SW480 (cell line): ENCODE results near the gene INO80D.
"Not testable (repeated sequence)": the region's sequence is repeated elsewhere in the genome, so short reads cannot be mapped to it uniquely, and the experiment has no call there.

ENCODE experiments used
- DNase-seq: peaks from one replicate; pipeline ENCODE4 v3.0.0-alpha.2; 2016; ENCODE audit warnings: low spot score

INO80D gene

DNA sequence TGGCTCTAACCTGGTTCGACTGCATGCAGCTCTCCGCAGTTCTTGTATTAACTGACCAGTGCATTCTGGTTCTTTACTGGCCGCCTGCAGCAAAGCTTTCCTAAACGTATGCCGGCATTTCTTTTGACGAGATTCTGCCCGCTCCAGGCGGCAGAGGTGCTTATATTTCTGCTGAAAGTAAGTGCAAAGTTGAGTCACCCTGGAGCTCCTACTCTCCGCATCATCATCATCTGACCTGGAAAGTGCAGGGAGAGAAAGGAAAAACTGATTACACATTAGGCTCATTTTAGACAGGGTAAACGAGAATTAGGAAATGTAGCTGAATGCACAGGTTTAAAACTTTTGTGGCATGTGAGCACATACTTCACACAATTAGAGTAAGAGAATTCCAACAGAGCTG, 57.9 kb downstream of the INO80D start:
- no peak for DNase-seq

DNA sequence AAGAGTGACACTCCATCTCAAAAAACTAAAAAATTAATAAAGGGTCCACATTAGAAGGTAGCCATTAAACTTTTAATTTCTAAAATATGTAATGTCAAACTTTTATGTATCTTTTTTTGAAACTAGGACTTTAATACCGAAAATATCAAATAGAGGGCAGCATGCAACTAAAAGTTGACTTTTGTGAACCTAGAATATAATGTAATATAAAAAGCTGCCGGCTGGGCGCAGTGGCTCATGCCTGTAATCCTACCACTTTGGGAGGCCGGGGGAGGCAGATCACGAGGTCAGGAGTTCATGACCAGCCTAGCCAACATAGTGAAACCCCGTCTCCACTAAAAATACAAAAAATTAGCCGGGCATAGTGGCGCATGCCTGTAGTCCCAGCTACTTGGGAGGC, 62.8 kb downstream of the INO80D start:
- DNase-seq: no peak

DNA sequence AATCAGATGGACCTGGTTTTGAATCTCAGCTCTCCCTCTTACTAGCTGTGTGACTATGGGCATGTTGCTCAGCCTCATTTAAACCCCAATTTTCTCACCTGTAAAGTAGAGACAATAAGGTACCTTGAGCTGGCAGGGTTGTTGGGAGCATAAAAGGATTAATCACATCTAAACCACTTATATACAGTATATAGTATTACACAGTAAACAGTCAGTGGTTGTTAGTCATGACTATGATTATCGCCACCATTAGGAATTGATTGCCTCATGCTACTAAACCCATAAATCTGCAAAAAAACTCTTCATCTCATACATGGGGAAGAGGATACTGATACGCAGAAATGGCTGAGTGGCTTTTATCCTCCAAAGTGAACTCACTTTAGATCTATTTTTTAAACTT, 65.8 kb downstream of the INO80D start:
- DNase-seq: no peak

DNA sequence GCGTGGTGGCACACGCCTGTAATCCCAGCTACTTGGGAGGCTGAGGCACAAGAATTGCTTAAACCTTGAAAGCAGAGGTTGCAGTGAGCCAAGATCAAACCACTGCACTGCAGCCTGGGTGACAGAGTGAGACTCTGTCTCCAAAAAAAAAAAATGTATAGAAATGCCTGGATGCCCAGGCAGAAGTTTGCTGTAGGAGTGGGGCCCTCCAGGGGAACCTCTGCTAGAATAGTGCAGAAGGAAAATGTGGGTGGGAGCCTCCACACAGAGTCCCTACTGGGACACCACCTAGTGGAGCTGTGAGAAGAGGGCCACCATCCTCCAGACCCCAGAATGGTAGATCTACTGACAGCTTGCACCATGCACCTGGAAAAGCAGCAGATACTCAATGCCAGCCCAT, 70.2 kb downstream of the INO80D start:
- DNase-seq: not testable (repeated sequence)

DNA sequence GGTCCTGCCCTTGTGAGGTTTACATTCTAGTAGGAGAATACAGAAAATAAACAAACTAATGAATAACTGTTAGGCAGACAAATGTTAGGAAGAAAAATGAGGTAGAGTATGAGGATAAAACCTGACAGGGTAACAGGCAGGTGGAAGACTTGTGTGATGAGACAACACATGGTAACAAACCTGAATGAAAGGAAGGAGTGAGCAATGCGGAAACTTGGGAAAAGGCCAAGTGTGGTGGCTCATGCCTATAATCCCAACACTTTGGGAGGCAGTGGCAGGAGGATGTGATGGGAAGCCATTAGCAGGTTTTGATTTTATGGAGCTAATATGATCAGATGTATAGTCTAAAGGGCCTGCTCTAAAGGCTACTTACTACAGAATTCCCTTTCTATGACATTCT, 74.2 kb downstream of the INO80D start:
- DNase-seq: no peak

DNA sequence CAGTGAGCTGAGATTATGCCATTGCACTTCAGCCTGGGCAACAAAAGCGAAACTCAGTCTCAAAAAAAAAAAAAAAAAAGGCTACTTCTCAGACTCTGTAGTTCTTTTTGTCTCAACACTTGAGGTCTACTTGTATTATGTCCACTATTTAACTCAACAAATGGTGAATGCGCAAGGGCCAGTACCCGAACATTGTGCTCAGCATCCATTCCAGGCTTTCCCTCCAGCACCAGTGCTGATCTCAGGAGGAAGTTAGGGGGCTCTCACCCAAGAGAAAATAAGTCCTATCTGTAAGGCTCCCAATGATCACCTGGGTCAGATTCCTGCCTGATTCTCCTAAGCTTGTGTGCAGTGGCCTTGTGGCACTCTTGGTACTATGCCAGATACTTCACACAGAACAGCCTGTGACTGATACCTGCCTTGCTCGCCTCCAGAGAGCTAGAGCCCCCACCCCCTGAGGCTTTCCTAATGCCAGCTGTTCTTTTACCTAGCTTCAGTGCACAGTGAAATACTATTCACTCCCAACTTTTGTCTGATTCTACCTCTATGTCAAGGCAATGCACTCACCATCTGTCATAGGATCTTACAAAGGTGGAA, 74.9 kb downstream of the INO80D start:
- DNase-seq: no peak

DNA sequence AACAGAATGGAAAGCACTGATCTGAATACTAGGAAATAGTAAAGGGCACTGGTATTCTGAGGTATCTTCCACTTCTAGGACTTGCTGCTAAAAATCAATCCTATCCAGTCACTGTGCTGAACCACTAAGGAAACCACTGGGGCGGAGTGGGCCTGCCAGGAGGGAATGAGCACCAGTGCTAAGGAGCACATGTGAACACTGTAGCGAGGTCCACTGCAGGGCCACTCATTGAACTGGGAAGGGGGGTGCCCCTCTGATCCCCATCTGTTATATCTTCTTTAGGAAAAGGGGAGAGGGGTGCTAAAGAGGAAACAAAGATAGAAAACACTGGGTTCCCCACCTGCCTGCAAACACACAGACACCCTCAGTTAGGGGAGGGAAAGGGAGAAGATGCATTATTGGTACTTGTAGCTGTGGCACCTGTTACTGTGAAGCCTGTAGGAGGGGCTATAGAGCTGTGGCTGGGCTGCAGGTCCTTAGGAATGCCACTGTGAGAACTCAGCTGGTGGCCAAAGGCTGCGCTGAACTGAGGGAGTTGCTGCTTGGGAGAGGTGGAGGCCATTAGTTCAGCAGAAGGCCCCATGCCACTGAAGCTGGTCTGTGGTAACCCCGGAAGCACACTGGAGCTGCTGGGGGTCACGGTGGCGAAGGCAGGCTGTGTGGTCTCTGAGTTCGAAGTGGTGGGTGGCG, 81.8 kb downstream of the INO80D start:
- no peak for DNase-seq

DNA sequence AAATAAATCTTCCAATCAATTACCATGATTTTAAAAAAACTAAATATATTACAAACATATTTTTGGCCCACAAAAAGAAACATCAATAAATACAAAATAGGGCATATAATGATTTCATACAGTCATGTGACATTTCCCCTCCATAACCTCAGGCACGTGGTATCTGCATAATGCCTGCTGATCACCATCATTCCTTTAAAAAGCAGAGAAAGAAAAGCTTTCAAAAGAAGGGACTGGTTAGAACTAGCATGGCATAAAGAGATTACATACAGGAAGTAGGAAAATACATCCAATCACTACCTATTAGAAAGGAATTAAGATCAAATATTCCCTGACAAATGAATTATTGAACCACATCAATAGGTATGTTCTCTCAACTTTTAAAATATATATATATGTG, 83.5 kb downstream of the INO80D start:
- no peak for DNase-seq

DNA sequence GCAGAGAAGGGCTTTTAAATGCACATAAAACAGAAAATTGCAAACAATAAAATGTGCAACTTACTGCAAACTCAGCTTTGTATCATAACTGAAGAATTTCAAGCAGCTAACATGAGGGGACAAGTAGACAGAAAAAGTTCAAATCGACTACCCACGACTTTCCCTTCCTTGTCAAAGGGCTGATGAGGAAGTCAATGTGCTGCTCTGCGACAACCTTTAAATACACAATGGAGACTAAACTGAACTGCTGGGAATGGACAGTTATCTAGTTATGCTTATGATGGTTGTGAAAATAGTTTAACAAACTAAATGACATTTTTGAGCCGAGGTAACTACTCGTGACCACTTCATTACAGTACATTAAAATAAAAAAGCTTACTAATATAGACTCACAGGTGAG, 84.1 kb downstream of the INO80D start:
- DNase-seq: no peak

DNA sequence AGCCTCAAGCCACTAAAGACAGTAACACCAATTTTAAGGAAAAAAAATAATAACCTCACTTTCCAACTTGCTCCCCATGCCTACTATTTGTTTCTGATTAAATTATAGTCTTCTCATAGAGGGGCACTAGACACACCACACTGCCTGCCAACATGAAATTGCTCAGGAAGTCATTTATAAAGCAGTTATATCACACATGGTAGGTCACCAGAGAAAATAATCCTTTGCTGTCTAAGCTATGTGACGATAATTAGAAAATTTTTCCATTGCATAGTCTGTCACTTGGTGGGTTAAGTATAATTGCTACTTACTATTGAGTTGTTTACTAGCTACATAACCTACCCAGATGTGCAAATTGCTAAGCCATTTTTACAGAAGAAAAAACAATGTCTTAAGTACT, 85.2 kb downstream of the INO80D start:
- DNase-seq: no peak

DNA sequence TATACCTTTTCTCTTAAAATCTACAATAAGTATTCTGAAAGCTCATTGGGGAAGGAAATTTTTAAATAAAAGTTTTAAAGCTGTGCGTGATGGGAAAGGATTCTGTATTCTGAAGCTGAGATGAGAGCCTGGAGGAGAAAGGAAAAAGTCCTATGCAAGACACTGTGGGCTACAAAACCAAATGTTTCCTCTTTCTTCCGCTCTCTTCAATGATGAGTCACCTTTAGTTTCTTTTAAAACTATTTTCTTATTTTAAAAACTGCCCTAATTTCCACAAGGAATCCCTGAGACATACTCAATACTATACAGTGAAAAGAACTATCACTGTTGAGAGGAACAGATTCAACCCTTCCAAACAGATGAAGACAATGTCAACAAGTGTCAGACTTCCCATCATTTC, 87.4 kb downstream of the INO80D start:
- no peak for DNase-seq

DNA sequence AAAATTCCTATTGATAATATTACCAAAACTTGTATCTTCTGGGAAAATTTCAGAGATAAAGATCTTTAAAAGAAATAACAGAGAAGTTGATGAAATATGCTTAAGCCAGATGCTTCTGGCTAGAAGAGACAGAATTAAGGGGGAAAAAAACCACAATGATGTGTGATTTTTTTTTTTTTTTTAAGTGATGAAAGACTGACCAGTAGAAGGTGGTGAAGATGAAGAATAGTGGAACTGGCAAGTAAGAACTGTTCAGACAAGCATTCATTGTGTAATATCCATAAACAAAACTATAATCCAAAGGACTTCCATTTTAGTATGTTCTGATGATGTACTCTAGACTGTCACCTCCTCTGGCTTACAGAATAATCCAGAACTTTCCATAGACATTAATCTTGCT, 89.8 kb downstream of the INO80D start:
- no peak for DNase-seq

DNA sequence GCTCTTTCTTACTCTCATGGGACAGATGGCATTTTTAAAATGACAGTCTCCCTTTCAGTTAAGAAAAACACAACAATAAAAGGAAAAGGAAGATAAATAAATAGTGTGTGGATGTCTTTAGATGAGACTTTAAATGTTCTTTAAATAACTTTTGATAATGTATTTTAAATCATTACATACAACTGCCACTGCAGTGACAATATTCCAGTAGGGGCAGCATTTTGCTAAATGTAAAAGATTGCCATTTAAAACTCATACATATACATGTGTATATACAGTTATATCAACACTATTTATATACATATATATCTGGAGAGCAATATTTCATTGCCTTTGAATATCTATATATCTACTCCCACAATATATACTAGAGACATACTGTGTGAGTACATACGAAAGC, 90.7 kb downstream of the INO80D start:
- DNase-seq: no peak

DNA sequence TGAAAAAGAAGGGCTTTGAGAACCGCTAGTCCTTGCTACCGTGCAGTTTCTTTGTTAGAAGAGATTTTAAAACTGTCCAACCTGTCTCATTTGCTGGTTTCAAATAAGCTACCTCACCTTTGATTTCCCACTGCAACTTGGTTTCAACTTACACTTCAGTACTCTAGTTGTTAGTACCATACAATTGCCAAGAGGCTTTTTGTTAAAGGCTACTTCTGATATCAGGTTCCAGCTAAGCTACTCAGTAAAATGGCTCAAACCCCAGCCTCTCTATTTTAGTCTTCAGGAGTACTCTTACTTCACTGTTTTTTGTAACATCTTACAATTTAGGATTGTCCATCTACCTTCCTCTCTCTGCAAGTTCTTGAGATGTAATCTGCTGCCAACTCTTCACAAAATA, 91.6 kb downstream of the INO80D start:
- DNase-seq: no peak

DNA sequence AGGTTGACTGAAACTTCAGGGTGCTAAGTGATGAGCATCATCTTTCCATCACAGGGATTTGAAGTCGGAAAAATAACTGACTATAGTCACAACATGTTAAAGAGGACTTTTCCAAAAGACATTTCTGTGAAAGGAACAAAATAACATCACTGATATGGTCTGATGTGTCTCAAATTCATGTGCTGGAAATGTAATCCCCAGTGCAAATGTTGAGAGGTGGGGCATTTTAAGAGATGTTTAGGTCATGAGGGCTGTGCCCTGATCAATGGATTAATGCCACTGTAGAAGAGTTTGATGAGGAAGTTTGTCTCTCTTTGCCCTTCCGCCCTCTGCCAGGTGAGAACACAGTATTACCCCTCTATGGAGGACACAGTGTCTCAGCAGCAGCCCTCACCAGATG, 95.9 kb downstream of the INO80D start:
- no peak for DNase-seq

DNA sequence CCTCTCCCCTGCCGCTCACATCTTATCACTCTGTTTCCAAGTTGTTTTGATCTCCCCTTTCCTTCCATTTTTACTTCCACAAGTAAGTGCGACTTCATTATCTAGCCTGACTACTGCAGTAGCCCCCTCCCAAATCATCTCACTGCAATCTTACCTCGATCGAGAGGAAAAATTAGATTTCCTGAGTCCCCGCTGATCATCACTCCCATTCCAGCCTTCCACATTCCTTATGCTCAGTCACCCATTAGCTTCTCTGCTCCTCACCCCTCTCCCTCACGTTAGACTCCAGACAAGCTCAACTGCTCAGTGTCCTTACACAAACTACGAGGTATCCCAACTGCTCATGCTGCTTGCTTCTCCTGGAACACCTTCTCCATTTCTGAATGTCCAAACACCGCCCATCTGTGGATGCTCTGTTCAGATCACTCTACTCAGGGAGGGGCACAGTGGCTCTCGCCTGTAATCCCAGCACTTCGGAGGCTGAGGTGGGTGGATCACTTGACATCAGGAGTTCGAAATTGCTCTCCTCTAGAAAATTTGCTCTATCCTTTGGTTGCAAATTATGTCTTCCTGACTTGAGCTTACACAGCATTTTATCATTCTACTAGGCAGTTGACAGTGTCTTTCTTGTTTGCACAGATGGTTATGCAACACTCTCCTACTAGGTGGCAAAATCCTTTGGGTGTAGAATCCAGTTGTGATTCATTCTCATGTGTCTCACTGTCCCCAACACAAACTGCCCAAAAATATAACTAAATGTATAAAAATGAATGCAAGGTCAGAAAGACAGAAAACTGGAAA, 96.5 kb downstream of the INO80D start:
- DNase-seq: no peak

DNA sequence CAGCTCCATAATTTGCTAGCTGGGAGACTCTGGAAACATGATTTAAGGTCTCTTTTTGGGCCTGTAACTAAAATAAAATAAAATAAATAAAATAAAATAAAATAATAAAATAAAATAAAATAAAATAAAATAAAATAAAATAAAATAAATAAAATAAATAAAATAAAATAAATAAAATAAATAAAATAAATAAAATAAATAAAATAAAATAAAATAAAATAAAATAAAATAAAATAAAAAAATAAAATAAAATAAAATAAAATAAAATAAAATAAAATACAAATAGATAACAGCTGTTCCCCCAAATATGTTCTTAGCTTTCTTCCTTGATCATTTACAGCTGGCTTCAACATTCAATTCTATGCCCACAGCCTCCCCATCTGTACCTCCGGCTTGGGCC, 97.3 kb downstream of the INO80D start:
- not testable (repeated sequence) for DNase-seq

DNA sequence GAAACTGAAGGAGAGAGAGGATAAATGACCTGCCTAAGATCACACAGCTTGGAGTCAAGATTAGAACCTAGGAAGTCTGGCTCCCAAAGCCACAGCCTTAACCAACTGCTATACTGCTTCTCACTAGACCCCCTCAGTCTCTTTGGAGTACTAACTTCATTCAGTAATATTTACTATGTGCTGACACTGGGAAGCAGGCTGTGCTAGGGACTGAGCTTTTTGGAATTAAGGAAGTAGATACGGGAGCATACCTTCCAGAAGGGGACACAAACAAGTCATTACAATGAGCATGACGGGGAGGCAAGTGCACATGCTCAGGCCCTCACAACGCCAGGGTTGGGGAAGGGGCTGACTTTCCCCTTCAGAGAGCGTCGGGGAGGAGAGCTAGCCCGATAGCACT, 97.7 kb downstream of the INO80D start:
- no peak for DNase-seq

DNA sequence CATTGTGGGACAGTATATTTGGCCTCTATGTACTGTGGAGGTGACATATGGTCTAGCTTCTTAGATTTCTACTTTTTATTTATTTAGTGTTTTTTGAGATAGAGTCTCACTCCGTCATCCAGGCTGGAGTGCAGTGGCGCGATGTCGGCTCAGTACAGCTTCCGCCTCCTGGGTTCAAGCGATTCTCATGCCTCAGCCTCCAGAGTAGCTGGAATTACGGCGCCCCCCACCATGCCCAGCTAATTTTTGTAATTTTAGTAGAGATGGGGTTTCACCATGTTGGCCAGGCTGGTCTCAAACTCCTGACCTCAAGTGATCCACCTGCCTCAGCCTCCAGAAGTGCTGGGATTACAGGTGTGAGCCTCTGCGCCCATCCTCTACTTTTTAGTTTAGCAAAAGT, 99.6 kb downstream of the INO80D start:
- not testable (repeated sequence) for DNase-seq

DNA sequence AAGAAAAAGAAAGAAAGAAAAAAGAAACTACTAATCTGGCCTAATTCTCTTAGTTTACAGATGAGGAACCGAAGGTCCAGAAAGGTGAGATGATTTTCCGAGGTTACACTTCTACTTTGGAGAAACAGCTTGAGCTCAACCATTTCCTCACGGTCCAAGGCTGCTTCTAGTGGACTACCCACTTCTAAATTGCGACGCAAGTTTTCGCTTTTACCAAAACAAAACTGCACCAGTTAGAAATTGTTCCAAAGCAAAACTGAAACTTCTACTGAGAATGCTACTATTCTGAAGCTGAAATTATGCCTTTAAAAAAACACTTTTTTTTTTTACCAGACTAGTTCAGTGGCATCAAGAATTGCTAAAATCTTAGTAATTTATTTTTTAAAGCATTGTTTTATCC, 101.6 kb downstream of the INO80D start:
- no peak for DNase-seq

DNA sequence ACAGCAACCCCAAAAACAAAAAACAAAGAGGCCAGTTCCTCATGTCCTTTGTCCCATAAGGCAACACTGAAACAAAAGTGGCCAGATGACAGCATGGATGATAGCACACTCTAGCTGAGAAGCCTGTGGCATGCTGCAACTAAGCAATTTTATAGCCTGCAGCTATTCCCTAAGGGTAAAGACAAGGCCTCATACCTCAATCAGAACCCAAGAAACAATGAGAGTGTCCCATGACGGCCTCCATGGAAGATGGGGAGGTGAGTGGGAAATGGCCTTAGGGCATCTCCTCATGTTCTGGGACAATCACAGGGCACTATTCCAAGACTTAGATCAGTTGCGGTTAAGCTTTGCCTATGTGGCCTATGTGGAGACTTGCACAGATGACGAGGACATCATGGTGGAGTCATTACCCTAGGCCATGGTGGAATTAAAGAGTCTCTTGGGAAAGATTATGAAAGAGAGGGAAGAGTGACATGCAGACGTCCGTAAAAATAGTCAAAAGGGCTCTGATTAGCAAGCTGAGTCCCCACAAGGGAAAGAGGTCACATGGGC, 103.1 kb downstream of the INO80D start:
- DNase-seq: no peak

DNA sequence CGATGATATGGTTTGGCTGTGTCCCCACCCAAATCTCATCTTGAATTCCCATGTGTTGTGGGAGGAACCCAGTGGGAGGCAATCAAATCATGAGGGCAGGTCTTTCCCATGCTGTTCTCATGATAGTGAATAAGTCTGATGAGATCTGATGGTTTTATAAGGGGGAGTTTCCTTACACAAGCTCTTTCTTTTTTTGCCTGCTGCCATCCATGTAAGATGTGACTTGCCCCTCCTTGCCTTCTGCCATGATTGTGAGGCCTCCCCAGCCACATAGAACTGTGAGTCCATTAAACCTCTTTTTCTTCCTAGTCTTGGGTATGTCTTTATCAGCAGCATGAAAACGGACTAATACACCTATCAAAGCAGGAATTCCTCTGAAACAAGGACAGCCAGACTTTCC, 107.2 kb downstream of the INO80D start:
- DNase-seq: not testable (repeated sequence)

DNA sequence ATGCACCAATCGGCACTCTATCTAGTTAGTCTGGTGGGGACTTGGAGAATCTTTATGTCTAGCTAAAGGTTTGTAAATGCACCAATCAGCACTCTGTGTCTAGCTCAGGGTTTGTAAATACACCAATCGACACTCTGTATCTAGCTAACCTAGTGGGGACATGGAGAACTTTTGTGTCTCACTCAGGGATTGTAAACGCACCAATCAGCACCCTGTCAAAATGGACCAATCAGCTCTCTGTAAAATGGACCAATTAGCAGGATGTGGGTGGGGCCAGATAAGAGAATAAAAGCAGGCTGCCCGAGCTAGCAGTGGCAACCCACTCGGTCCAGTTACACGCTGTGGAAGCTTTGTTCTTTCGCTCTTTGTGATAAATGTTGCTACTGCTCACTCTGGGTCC, 108.3 kb downstream of the INO80D start:
- not testable (repeated sequence) for DNase-seq
